ENCODE measurements around the gene TRMT1.
"Not testable (repeated sequence)": the region's sequence is repeated elsewhere in the genome, so short reads cannot be mapped to it uniquely, and the experiment has no call there.

GRCh38 chr19:13149173-13149627, 32.7 kb upstream of the TRMT1 start:
- TF ChIP-seq CTCF (IDR thresholded peaks at IDR 0.05 in 4 of 5, conservative IDR thresholded peaks at IDR 0.05 in 1 of 5); POLR2A (IDR thresholded peaks at IDR 0.05): not testable (repeated sequence)
